Caco-2 (cell line): ENCODE measurements around the gene ACSS1. TPM values are rescaled to one million over a fixed set of nuclear protein-coding genes. Genes with fewer than 3 reads are reported as not detected.

Source experiments
- BruUV-seq: library from RNA; stranded (reverse); fragments of 400-500 nt; replicated peaks from 2 replicates; lab custom pipeline; 2021; lab: Mats Ljungman, UMichigan
- CTCF ChIA-PET: fragments of 300-600 bp; sonication (Branson Sonifier 250); formaldehyde crosslinking; loops from one replicate; lab custom pipeline; 2022; ENCODE audit warnings: antibody characterized with exemption; lab: Charles Lee
- POLR2A ChIA-PET: fragments of 300-600 bp; sonication (Branson Sonifier 250); formaldehyde crosslinking; loops from one replicate; lab custom pipeline; 2022; ENCODE audit warnings: antibody characterized with exemption; lab: Charles Lee
- DNase-seq, 2 experiments: peaks; one replicate each; pipeline versions ENCODE4 v3.0.0 to v3.0.0-alpha.2; 2020 to 2022
- H3K27me3 ChIP-seq: replicated peaks from 2 replicates; pipeline ENCODE4 v1.6.0; 2011; ENCODE audit warnings: low read length; ENCODE audit not compliant: control insufficient read depth, insufficient read depth
- H3K36me3 ChIP-seq: 2 replicates; pipeline ENCODE4 v1.5.1; 2011; ENCODE audit warnings: low read length; ENCODE audit not compliant: control insufficient read depth, insufficient read depth
- H3K4me1 ChIP-seq: fragments of 250-450 bp; sonication (Bioruptor Pico); 2 replicates; pipeline ENCODE4 v1.5.1; 2020; ENCODE audit warnings: mild to moderate bottlenecking
- H3K4me3 ChIP-seq: 2 replicates; pipeline ENCODE4 v1.5.1; 2011; ENCODE audit warnings: low read depth, mild to moderate bottlenecking, control low read depth, low read length
- H3K9me3 ChIP-seq: fragments of 250-450 bp; sonication (Bioruptor Pico); 2 replicates; pipeline ENCODE4 v1.5.1; 2020; ENCODE audit warnings: mild to moderate bottlenecking, moderate library complexity
- H3K27ac Mint-ChIP-seq: one replicate; pipeline ENCODE4 v1.8.0; 2022; ENCODE audit warnings: mixed read lengths; ENCODE audit not compliant: unreplicated experiment
- H3K27me3 Mint-ChIP-seq: one replicate; pipeline ENCODE4 v1.8.0; 2022; ENCODE audit warnings: mixed read lengths; ENCODE audit not compliant: insufficient read depth, unreplicated experiment
- H3K36me3 Mint-ChIP-seq: one replicate; pipeline ENCODE4 v1.8.0; 2022; ENCODE audit warnings: mild to moderate bottlenecking, mixed read lengths; ENCODE audit not compliant: insufficient read depth, unreplicated experiment
- H3K4me1 Mint-ChIP-seq: one replicate; pipeline ENCODE4 v1.8.0; 2022; ENCODE audit warnings: low read depth, mixed read lengths; ENCODE audit not compliant: unreplicated experiment
- H3K4me3 Mint-ChIP-seq: one replicate; pipeline ENCODE4 v1.8.0; 2022; ENCODE audit warnings: mild to moderate bottlenecking, moderate library complexity, mixed read lengths; ENCODE audit not compliant: unreplicated experiment
- H3K9me3 Mint-ChIP-seq: one replicate; pipeline ENCODE4 v1.8.0; 2022; ENCODE audit warnings: mixed read lengths; ENCODE audit not compliant: unreplicated experiment
- CTCF ChIP-seq, 2 experiments: fragments of 200-600 bp in 1 of 2; IDR thresholded peaks; 1 replicate in 1 of 2; 2 replicates in 1 of 2; pipeline versions ENCODE4 v1.5.1 to v1.8.0; 2011 to 2022; ENCODE audit warnings: antibody characterized with exemption in 1 of 2, control low read depth in 1 of 2, inconsistent platforms in 1 of 2, low read depth in 1 of 2, low read length in 1 of 2, mild to moderate bottlenecking in 1 of 2, moderate library complexity in 1 of 2; ENCODE audit not compliant: insufficient read depth in 1 of 2, severe bottlenecking in 1 of 2, unreplicated experiment in 1 of 2
- intact Hi-C: fragments of 100-400 bp; cut with micrococcal nuclease; formaldehyde crosslinking; loops from one replicate; pipeline ENCODE4 v1.10.0; 2022; ENCODE audit not compliant: unreplicated experiment
- total RNA-seq: library from RNA; stranded (reverse); gene quantifications from 2 replicates; pipeline ENCODE4 v1.2.3, GENCODE V29; 2022

Gene ACSS1
- total RNA-seq, 1 experiment from 2014 or later, result 113 TPM

- peak overlapping the region; percentile 63 for H3K4me3 Mint-ChIP-seq
- POLR2A ChIA-PET, result interaction anchor here (0.6 kb wide), 1 partner anchor 846 kb away, joined by 3 read pairs; no protein-coding TSS in a partner anchor
- BruUV-seq, result TSS peak; percentile 33
- intact Hi-C loops, result loop anchor here (1.0 to 2.0 kb wide), 3 partner anchors 14 to 47 kb away; no protein-coding TSS in a partner anchor
- Histone ChIP-seq H3K4me3 (no peak overlapping the region), H3K4me1 (peaks cover 30% of the 10 kb centered on the region), H3K27me3 (no peaks in the 10 kb centered on the region), H3K9me3 (no peaks in the 10 kb centered on the region), H3K36me3 (peaks cover 1% of the 10 kb centered on the region)
- peaks cover 34% of the 10 kb centered on the region for H3K36me3 Mint-ChIP-seq
- H3K4me1 Mint-ChIP-seq, result peaks cover 28% of the 10 kb centered on the region
- peak in 1 of 2 experiments; percentile 0 for TF ChIP-seq CTCF (IDR thresholded peaks at IDR 0.05; ENCODE audit: insufficient read depth in 1 of 2, low read depth in 1 of 2, low read length in 1 of 2, severe bottlenecking in 1 of 2, unreplicated experiment in 1 of 2)
- peak; percentile 87 to 91 for DNase-seq
- H3K27me3 Mint-ChIP-seq, result no peaks in the 10 kb centered on the region
- CTCF ChIA-PET, result interaction anchor here (0.6 to 1.6 kb wide), 4 partner anchors 9 to 86 kb away, joined by 3 to 9 read pairs (median 3); no protein-coding TSS in a partner anchor
- peak overlapping the region; percentile 92 for H3K27ac Mint-ChIP-seq
- no peaks in the 10 kb centered on the region for H3K9me3 Mint-ChIP-seq
Measured at GRCh38 chr20:25017257-25017803, 40.6 kb downstream of the ACSS1 start.

- H3K27me3 ChIP-seq, result no peaks in the 10 kb centered on the region
- peak in 1 of 2 experiments; percentile 26 for DNase-seq
- no TSS peak for BruUV-seq
- H3K9me3 Mint-ChIP-seq, result no peaks in the 10 kb centered on the region
- peaks cover 30% of the 10 kb centered on the region for H3K4me1 ChIP-seq
- no peak overlapping the region for H3K4me3 ChIP-seq
- no peak for TF ChIP-seq CTCF (IDR thresholded peaks at IDR 0.05; ENCODE audit: insufficient read depth in 1 of 2, low read depth in 1 of 2, low read length in 1 of 2, severe bottlenecking in 1 of 2, unreplicated experiment in 1 of 2)
- POLR2A ChIA-PET, result interaction anchor here (0.6 kb wide), 2 partner anchors 187 to 845 kb away, joined by 3 to 4 read pairs; no protein-coding TSS in a partner anchor
- peaks cover 28% of the 10 kb centered on the region for H3K36me3 Mint-ChIP-seq
- no peak overlapping the region for H3K4me3 Mint-ChIP-seq
- H3K27ac Mint-ChIP-seq, result peak overlapping the region; percentile 92
- H3K9me3 ChIP-seq, result no peaks in the 10 kb centered on the region
- peaks cover 28% of the 10 kb centered on the region for H3K4me1 Mint-ChIP-seq
- peaks cover 1% of the 10 kb centered on the region for H3K36me3 ChIP-seq
- CTCF ChIA-PET, result interaction anchor here (0.6 to 1.6 kb wide), 2 partner anchors 15 to 49 kb away, joined by 3 to 9 read pairs; no protein-coding TSS in a partner anchor
- intact Hi-C loops, result loop anchor here (2.0 kb wide), 1 partner anchor 48 kb away; no protein-coding TSS in a partner anchor
- H3K27me3 Mint-ChIP-seq, result no peaks in the 10 kb centered on the region
Measured at GRCh38 chr20:25016471-25016870, 41.5 kb downstream of the ACSS1 start.

- no TSS peak for BruUV-seq
Measured at GRCh38 chr20:25015986-25016385, 42.0 kb downstream of the ACSS1 start.

More at GRCh38 chr20:25015986-25016385, 42.0 kb downstream of the ACSS1 start:
- peaks cover 28% of the 10 kb centered on the region for H3K36me3 Mint-ChIP-seq
- H3K4me3 ChIP-seq, result no peak overlapping the region
- peak in 1 of 2 experiments; percentile 14 for DNase-seq
- no peaks in the 10 kb centered on the region for H3K27me3 ChIP-seq
- ChIA-PET CTCF (no interaction called here), POLR2A (no interaction called here)
- peaks cover 30% of the 10 kb centered on the region for H3K4me1 ChIP-seq
- H3K36me3 ChIP-seq, result peaks cover 1% of the 10 kb centered on the region
- H3K9me3 ChIP-seq, result no peaks in the 10 kb centered on the region
- peak overlapping the region; percentile 92 for H3K27ac Mint-ChIP-seq
- no peaks in the 10 kb centered on the region for H3K9me3 Mint-ChIP-seq
- H3K4me1 Mint-ChIP-seq, result peaks cover 28% of the 10 kb centered on the region
- intact Hi-C loops, result loop anchor here (2.0 kb wide), 1 partner anchor 49 kb away; no protein-coding TSS in a partner anchor
- no peak for TF ChIP-seq CTCF (IDR thresholded peaks at IDR 0.05; ENCODE audit: insufficient read depth in 1 of 2, low read depth in 1 of 2, low read length in 1 of 2, severe bottlenecking in 1 of 2, unreplicated experiment in 1 of 2)
- no peaks in the 10 kb centered on the region for H3K27me3 Mint-ChIP-seq
- H3K4me3 Mint-ChIP-seq, result no peak overlapping the region
